COLO829 (cell line): ENCODE data around the gene TMBIM4.
"Not testable (repeated sequence)": the region's sequence is repeated elsewhere in the genome, so short reads cannot be mapped to it uniquely, and the experiment has no call there.

ENCODE experiments used
- DNase-seq: peaks from one replicate; pipeline ENCODE4 v3.0.0; 2012; ENCODE audit warnings: low spot score

Gene TMBIM4

DNA sequence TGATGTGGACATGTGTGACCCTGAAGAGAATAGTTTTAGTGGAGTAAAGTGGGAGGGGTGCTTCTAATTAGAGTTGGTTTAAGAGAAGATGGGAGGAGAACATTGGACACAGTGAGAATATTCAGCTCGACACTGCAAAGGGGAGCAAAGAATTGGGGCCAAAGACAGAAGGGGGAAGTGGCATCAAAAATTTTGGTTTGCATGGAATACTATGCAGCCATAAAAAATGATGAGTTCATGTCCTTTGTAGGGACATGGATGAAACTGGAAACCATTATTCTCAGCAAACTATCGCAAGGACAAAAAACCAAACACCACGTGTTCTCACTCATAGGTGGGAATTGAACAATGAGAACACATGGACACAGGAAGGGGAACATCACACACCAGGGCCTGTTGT lies 15.0 kb upstream of the TMBIM4 start:
- DNase-seq = not testable (repeated sequence)

DNA sequence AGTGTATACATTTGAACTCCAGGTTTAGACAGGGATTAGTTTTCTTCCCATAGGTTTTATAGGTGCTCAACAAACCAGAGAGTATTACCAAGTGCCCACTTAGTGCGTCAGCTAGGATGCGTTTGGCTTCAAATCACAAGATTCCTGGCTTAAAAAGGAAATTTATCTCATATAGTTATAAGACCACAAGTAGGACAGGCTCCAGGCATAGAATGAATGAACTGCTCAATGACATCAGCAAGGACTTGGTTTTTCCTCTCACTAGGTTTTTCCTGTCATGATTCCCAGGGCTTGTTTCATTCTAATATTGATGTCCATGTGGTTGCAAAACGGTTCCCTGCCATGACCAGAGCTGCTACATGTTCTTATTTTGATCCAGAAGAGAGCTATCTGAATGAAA lies 13.2 kb upstream of the TMBIM4 start:
- no peak for DNase-seq

DNA sequence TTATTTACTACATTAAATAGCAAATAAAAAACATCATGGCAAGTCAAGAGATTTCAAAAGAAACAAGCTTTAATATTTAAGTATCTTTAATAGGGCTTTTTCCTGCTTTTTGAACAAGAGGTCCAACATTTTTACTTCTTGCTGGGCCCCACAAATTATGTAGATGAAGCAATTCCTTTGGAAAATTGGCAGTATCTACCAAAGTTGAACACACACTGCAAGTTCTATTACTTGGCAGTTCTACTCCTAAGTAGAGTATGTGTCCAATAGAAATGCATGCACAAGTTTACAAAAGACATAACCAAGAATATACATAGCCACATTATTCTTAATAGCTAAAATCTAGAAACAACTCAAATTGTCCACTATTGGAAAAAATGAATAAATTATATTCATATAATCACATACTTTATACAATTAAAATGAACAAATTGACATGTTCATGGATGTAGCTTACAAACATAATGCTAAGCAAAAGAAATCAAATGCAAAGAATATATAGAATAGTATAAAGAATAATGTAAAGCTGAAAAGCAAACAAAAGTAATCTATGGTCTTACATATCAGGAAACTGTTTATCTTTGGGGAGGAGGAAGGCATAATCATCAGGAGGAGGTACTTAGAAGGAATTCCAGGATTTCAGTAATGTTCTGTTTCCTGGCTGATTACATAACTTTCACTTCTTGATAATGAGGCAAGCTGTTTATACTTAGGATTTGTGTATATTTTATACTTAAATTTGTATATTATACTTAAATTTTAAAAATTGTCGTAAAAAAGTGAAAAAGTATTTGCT lies 6.5 kb upstream of the TMBIM4 start:
- no peak for DNase-seq

DNA sequence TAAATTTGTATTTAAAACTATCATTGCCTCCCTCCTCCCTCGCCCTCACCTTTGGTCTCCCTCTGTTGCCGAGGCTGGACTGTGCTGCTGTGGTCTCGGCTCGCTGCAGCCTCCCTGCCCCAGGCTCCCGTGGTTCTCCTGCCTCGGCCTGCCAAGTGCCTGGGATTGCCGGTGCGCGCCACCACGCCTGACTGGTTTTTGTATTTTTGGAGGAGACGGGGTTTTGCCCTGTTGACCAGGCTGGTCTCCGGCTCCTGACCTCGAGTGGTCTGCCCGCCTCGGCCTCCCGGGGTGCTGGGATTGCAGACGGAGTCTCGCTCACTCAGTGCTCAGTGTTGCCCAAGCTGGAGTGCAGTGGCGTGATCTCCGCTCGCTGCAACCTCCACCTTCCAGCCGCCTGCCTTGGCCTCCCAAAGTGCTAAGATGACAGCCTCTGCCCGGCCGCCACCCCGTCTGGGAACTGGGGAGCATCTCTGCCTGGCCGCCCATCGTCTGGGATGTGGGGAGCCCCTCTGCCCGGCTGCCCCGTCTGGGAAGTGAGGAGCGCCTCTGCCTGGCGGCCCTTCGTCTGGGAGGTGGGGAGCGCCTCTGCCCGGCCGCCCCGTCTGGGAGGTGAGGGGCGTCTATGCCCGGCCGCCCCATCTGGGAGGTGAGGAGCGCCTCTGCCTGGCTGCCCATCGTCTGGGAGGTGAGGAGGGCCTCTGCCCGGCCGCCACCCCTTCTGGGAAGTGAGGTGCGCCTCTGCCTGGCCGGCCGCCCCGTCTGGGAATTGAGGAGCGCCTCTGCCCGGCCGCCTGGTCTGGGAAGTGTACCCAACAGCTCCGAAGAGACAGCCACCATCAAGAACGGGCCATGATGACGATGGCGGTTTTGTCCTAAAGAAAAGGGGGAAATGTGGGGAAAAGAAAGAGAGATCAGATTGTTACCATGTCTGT lies 4.9 kb upstream of the TMBIM4 start:
- not testable (repeated sequence) for DNase-seq

DNA sequence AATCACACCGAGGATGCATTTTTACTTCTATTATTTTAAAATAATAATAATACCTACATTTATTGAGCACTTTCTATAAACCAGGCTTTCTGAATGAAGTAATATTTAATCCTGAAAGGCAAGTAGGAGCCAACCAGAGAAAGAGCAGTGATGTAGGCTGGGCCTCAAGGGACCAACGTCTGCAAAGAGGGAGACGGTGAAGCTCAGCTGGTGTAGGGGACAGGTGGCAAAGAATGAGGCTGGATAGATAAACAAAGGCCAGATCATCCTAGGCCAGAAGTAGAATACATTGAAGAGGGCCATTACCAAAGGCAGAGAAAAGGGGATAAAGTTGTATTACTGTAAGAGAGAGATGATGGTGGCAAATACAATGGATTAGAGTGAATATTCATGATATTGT lies 810 bp upstream of the TMBIM4 start:
- no peak for DNase-seq

DNA sequence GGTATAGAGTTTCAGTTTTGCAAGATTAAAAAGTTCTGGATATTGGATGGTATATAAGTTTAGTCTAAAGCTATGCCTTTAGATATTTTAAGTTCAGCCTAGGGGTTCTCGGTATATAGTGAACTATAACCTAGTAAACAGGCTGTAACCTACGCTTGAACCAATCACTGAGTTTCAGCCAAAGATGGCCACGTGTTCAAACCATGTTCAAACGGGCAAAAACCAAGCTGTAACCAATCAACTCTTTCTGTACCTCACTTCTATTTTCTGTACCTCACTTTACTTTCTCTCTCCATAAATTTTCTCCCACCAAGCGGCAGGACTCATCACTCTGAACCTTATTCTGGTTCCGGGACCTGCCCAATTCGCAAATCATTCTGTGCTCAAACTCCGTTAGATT lies 1.4 kb downstream of the TMBIM4 start:
- no peak for DNase-seq

DNA sequence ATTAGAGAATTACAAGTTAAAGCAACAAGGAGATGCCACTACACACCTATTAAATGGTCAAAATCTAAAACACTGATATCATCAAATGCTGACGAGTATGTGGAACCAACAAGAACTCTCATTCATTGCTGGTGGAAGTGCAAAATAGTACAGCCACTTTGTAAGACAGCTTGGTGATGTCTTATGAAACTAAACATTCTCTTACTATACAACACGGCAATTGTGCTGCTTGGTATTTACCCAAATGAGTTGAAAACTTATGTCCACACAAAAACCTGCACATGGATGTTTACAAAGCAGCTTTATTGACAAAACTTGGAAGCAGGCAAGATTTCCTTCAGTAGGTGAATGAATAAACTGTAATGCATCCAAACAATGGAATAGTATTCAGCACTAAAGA lies 3.2 kb downstream of the TMBIM4 start:
- no peak for DNase-seq

DNA sequence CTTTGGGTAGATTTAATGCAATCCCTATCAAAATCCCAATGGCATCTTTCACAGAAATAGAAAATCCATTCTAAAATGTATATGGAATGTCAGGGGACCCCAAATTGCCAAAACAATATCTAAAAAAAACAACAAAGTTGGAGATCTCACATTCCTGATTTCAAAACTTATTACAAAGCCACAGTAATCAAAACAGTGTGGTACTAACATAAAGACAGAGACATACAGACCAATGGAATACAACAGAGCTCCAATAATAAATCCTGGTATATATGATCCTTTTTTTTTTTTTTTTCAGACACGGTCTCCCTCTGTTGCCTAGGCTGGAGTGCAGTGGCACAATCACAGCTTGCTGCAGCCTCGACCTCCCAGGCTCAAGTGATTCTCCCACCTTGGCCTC lies 4.7 kb downstream of the TMBIM4 start:
- no peak for DNase-seq

DNA sequence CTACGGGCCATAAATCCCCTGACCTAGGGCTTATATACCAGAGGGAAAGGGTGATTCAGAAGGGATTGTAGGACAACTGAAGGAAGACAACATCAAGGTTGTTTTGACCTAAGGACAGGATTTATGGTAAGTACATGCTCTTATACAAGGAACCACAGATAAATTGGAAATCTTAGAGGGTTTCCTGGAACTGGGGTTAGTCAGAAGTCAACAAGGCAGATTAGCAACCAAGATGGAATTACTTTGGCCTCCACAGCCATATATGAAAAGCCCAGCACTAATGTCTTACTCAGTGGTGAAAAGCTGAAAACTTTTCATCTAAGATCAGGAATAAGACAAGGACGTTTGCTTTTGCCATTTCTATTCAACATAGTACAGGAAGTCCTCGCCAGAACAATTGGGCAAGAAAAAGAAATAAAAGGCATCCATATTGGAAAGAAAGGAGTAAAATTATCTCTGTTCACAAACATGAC lies 5.4 kb downstream of the TMBIM4 start:
- no peak for DNase-seq

DNA sequence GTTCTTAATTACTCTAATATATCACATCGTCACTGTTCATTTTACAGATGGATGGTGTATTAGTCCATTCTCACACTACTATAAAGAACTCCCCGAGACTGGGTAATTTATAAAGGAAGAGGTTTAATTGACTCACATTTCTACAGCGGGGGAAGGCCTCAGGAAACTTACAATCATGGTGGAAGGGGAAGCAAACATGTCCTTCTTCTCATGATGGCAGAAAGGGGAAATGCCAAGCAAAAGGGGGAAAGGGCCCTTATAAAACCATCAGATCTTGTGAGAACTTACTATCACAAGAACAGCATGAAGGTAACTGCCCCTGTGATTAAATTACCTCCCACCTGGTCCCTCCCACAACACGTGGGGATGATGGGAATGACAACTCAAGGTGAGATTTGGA lies 6.5 kb downstream of the TMBIM4 start:
- DNase-seq = no peak

DNA sequence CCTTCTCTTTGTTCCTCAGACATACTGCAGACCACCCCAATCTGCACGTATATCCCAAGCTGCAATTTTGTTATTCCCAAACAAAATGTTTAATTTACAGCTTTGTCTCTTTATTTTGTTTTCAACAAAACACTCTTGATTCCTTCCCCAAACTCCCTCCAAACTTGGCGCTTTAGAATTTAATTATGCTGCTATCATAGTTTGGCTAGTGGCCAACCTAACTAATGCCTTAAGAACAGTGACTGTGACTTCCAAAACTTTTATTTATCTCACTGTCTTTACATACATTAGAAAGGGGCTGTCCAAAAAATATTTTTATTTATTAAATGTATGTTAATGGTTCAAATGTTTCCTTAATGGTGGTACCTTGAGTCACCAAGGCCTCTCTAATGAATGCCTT lies 7.1 kb downstream of the TMBIM4 start:
- DNase-seq = no peak

DNA sequence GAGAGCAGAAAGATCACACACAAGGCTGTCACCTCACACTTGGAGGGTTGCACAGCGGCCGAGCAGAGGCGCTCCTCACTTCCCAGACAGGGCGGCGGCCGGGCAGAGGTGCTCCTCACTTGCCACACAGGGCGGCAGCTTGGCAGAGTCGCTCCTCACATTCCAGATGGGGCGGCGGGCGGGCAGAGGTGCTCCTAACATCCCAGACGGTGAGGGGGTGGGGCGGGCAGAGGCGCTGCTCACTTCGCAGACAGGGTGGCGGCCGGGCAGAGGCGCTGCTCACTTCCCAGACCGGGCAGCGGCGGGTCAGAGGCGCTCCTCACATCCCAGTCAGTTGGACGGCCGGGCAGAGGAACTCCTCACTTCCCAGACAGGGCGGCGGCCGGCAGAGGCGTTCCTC lies 9.1 kb downstream of the TMBIM4 start:
- DNase-seq = no peak

DNA sequence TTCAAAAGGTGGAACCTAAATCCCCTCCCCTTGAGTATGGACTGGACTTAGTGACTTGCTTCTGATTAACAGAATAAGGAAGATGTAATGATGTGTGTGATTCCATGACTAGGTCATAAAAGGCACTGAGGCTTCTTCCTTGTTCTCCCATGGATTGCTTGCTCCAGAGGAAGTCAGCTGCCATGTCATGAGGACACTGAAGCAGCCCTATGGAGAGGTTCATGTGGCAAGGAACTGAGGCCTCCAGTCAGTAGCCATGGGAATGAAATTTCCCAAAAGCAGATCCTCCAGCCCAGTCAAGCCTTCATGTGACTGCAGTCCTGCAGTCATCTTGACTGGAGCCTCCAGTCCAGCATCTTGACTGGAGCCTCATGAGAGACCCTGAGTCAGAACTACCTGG lies 10.7 kb downstream of the TMBIM4 start:
- no peak for DNase-seq

DNA sequence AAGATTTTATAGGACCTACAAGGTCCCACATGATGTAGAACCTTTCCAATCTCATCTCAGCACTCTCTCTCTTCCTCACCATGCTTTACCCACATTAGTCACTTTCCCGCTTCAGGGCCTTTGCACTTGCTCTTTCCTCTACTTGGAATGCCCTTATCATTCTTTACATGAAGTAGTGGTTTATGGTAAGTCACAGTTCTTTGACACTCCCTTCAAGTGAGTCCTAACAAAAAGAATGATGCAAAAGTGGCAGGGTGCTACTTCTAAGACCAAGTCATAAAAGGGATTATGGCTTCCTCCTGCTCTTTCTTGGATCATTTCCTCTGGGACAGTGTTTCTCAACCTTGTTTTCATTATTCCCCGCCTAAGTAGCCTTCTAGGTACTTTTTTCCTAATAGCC lies 13.1 kb downstream of the TMBIM4 start:
- DNase-seq = no peak

DNA sequence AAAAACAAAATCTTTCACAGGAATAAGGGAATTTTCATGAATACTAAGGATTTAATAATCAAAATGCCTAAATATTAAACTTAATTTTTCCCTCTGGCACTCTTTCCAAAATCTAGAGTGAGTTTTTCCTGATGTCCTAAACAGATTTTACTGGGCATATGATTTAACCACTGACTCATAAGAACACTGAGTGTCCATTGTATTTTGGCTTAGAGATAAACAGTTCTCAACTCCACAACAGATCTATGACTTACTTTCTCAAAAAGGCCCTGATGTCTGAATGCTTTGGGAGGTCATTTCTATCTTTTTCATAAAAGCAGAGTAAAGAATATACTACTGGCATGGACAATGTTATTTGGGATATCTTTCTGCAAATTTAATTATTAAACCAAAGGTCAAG lies 15.0 kb downstream of the TMBIM4 start:
- peak; percentile 57 for DNase-seq

DNA sequence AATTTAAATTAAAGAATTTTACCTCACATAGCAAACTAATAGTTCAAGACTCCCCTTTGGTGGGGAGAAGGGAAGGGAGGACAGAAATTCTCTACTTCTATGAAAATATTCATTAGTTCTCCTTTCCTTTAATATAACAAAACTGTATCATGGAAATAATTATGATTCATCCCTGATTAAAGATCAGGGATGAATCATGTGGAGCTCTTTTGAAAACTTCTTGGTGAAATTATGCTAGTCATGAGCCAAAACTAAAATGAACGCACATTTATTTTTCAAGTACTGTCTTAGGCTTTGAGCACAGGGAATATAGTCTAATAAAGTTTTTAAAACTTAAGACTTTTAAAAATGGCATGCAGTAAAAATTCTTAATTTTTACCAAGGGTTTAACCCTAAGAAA lies 17.1 kb downstream of the TMBIM4 start:
- DNase-seq = peak; percentile 10

DNA sequence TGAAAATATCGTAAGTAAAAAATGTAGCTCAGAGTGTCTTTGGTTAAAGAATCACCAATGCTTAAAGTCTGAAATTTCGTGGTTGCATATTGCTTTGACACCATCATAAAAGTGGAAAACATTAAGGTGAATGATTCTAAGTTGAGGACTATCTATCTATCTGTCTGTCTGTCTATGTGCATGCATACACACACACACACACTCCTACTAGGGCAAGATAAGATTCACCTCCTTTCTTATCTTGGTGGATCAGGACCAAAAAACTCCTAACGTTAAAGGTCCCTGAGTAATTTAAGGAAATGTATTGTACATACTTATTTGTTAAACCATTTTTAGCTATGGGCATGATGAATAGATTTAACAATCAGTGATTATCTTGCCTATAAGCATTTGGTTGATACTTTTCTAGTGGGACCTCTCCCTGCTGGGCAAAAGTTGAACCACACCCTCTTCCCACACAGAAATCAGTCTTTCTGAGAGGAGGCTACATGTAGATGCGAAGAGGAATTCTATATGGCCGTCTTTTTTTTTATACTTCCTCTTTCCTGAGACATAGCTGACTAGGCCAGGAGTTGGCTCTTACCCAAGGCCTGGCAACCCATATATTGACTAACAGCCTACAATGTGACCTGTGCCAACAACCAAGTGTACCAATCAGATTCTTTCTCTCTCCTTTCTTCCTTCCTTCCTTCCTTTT lies 19.9 kb downstream of the TMBIM4 start:
- DNase-seq = no peak

DNA sequence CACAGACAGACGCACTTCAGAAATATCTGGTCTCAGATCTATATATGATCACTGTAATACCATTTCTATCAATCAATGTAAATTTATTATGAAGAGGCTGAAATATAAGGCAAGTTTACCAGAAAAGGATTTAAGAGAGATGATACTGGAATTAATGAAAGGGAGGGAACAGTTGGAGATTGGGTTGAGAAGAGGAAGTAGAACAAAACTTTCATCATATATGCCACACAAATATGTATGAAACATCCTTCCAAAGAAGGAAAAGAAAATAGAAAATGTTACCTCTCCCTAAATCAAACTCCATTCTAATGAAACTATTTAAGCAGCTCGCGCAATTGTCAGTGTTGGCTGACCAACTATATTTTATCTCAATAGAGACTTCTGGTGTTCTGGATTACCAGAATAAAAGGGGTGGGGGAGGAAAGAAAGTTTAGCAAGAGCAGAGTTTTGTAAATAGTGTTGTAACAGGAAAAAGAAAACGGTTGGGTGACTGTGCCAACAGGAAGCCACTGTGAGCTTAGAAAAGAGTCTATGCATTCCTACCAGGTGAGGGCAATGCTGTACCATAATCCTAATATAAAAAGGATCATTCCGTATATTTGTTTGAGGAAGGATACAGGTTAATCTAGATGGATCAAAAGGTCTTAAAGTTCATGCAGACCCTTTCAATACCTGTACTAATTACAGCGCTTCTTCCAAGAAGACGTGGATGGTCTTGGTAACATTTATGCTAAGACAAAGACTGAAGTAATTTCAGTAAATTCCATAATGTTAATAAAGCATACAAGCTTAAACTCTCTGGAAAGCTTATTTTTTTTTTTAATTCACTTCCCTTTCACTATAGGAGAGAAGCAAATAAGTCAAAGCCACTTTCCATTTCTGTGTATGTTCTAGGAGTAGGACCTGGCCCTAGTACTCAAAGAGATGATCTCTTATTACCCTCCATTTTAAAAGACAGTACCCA lies 24.7 kb downstream of the TMBIM4 start:
- peak; percentile 53 for DNase-seq

DNA sequence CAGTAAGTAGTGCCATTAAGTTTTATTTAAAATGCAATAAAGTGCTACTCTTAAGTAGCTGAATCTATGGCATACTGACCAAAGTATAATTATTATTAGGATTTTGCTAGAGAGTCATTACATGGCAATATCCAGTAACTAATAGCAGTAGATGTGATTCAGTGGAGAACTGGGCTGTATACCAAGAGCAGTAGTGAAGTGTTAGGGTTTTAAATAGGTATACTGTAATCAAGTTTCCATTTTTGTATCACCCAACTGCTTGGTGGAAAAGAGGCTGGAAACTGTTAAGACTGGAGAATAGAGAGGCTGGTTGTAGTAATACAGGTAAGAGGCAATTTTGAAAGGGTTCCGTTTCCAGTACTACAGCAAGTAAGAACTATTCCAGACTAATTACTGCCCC lies 25.9 kb downstream of the TMBIM4 start:
- no peak for DNase-seq

DNA sequence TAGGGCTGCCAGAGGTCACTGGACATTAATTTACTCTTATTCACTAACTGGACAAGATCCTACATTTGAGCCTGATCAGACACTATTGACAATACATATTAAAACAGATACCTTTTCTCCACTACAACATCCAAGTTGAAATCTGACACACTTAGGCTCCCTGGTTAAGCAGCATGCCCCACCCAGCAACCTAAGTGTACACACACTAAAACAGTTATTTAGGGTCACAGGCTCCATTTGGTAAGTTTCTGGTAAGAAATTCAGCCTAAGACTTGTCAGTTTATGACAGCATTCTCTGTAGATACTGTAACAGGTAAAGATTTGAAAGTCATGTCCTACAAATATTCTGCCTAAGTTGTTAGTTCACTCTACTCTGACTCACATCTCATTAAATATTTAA lies 27.0 kb downstream of the TMBIM4 start:
- DNase-seq = no peak

DNA sequence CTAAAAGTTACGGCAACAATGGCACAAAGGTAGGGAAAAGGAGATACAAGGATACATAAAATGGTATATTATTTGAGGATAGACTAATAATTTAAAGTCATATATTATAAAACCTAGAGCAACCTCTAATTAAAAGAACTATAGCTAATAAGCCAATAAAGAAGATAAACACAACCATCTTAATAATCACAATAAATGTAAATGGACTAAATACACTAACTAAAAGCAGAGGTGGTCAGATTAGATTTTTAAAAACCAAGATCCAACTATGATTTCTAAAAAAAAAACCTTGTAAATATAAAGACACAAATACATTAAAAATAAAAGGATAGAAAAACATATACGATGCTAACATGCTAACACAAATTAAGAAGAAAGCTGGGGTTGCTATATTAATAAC lies 28.5 kb downstream of the TMBIM4 start:
- no peak for DNase-seq
